Heart left ventricle (tissue), 13 donors: ENCODE results near the gene RELT.

Experiments used
- POLR2A ChIP-seq, 2 donors: fragments of 450-650 bp; IDR thresholded peaks; one replicate each; pipeline ENCODE4 v1.6.1; 2017; ENCODE audit warnings: antibody characterized with exemption in 2 of 2, mild to moderate bottlenecking in 2 of 2, moderate library complexity in 2 of 2
- TF ChIP-seq, protein P1 (sequence below), 12 donors: fragments of 200-600 bp; sonication (generic) in 4 of 12; IDR thresholded peaks; one replicate each; pipeline versions ENCODE4 v1.5.0 to v1.8.0; 2018 to 2022; ENCODE audit warnings: antibody characterized with exemption in 12 of 12, mild to moderate bottlenecking in 5 of 12
- donor health status: ischemic (EF 13 %, LVEDD 7.1; RV severe dilation, severe dysfunction).
- donor health status: DM: no; HTN: yes; CAD: no.
- donor health status: DM: no; HTN: no; CAD: no.
- donor health status: ischemic (EF 25% LVEDD 6.9; RV normal size, moderate dysfunction).
- donor health status: ischemic (EF 25% LVEDD 5.7; RV mildly dilated, moderate dysfunction).
- donor health status: ischemic (EF 35%, LVEDD 5.7; RV mildly dilated, moderate dysfunction).
- donor health status: nonischemic (EF 11% LVEDD 7.7; RV severe dilation, severe dysfunction).
- donor health status: DM: yes; HTN: yes; CAD: no.
- donor health status: PGD.
- donor health status: ischemic (EF 29% LVEDD 5.4; RV normal size, mild dysfunction).
- donor health status: nonischemic (EF 23%, LVEDD 6.1; RV moderate dilation, normal function).

GRCh38 chr11:73431396-73431795 is 55.2 kb downstream of the RELT start:
- TF ChIP-seq, protein P1, sequence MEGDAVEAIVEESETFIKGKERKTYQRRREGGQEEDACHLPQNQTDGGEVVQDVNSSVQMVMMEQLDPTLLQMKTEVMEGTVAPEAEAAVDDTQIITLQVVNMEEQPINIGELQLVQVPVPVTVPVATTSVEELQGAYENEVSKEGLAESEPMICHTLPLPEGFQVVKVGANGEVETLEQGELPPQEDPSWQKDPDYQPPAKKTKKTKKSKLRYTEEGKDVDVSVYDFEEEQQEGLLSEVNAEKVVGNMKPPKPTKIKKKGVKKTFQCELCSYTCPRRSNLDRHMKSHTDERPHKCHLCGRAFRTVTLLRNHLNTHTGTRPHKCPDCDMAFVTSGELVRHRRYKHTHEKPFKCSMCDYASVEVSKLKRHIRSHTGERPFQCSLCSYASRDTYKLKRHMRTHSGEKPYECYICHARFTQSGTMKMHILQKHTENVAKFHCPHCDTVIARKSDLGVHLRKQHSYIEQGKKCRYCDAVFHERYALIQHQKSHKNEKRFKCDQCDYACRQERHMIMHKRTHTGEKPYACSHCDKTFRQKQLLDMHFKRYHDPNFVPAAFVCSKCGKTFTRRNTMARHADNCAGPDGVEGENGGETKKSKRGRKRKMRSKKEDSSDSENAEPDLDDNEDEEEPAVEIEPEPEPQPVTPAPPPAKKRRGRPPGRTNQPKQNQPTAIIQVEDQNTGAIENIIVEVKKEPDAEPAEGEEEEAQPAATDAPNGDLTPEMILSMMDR (IDR thresholded peaks at IDR 0.05): no peak
- no peak for TF ChIP-seq POLR2A (IDR thresholded peaks at IDR 0.05)
